OCI-LY3 (cell line): ENCODE measurements around the gene HBS1L.

Source experiments
- EZH2phosphoT487 ChIP-seq: fragments of 200-600 bp; shearing (Covaris generic); IDR thresholded peaks from 2 replicates; pipeline ENCODE4 v1.6.1; 2018; ENCODE audit warnings: antibody characterized with exemption, mixed run types, low read depth
- TF ChIP-seq, protein P1 (sequence below): fragments of 200-600, 300-600 bp; sonication (generic); IDR thresholded peaks from 2 replicates; pipeline ENCODE4 v1.5.1; 2014; ENCODE audit warnings: antibody characterized with exemption, low read length, low read depth

DNA sequence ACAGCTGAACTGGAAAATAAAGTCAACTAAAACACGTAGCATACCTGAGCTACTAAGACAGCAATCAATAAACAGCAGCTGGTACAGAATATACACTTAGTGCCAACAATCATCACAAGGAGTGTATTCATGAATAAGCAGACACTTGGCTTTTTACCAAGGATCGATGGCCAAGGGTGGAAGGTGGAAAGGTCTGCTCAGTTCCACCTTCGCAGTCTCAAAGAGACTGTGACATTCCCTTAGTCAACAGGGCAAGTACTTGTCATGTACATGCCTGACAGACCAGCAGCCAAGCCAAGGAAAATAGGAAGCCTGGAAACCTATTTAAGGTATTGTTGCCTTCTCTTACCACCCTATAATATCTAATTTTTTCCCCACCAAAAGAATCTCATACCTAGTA, 21.4 kb downstream of the HBS1L start:
- TF ChIP-seq, protein P1, sequence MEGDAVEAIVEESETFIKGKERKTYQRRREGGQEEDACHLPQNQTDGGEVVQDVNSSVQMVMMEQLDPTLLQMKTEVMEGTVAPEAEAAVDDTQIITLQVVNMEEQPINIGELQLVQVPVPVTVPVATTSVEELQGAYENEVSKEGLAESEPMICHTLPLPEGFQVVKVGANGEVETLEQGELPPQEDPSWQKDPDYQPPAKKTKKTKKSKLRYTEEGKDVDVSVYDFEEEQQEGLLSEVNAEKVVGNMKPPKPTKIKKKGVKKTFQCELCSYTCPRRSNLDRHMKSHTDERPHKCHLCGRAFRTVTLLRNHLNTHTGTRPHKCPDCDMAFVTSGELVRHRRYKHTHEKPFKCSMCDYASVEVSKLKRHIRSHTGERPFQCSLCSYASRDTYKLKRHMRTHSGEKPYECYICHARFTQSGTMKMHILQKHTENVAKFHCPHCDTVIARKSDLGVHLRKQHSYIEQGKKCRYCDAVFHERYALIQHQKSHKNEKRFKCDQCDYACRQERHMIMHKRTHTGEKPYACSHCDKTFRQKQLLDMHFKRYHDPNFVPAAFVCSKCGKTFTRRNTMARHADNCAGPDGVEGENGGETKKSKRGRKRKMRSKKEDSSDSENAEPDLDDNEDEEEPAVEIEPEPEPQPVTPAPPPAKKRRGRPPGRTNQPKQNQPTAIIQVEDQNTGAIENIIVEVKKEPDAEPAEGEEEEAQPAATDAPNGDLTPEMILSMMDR: no peak
- no peak for TF ChIP-seq EZH2phosphoT487
